ENCODE measurements around the gene CMBL.
A peak's percentile ranks its signal among the peaks of the same experiment; 100 is the strongest.
"Not testable (repeated sequence)": the region's sequence is repeated elsewhere in the genome, so short reads cannot be mapped to it uniquely, and the experiment has no call there.

Gene CMBL

GRCh38 chr5:10323588-10324488 is 16.1 kb upstream of the CMBL start:
- Mint-ChIP-seq H3K9me3 (ENCODE audit: low read depth) (no peaks in the 10 kb centered on the region), H3K36me3 (peaks cover 1% of the 10 kb centered on the region), H3K4me3 (no peak overlapping the region), H3K27me3 (peaks cover 2% of the 10 kb centered on the region), H3K27ac (no peak overlapping the region), H3K4me1 (ENCODE audit: low read depth) (no peaks in the 10 kb centered on the region)

- Mint-ChIP-seq H3K27me3 (peaks cover 2% of the 10 kb centered on the region), H3K36me3 (peaks cover 2% of the 10 kb centered on the region), H3K9me3 (ENCODE audit: low read depth) (no peaks in the 10 kb centered on the region), H3K4me3 (no peak overlapping the region), H3K27ac (no peak overlapping the region), H3K4me1 (ENCODE audit: low read depth) (no peaks in the 10 kb centered on the region)
These were observed 14.2 kb upstream of the CMBL start for GRCh38 chr5:10321882-10322281.

GRCh38 chr5:10320793-10321192 is 13.1 kb upstream of the CMBL start:
- Mint-ChIP-seq H3K27ac (no peak overlapping the region), H3K4me3 (no peak overlapping the region), H3K27me3 (peaks cover 2% of the 10 kb centered on the region), H3K9me3 (ENCODE audit: low read depth) (no peaks in the 10 kb centered on the region), H3K36me3 (peaks cover 2% of the 10 kb centered on the region), H3K4me1 (ENCODE audit: low read depth) (no peaks in the 10 kb centered on the region)

- H3K9me3 Mint-ChIP-seq (ENCODE audit: low read depth) = no peaks in the 10 kb centered on the region
- peaks cover 2% of the 10 kb centered on the region for H3K27me3 Mint-ChIP-seq
- H3K4me3 Mint-ChIP-seq = no peak overlapping the region
- no peaks in the 10 kb centered on the region for H3K4me1 Mint-ChIP-seq (ENCODE audit: low read depth)
- no peak overlapping the region for H3K27ac Mint-ChIP-seq
- H3K36me3 Mint-ChIP-seq = peaks cover 2% of the 10 kb centered on the region
These were observed 11.6 kb upstream of the CMBL start for GRCh38 chr5:10319202-10319851.

GRCh38 chr5:10317825-10318682 is 10.4 kb upstream of the CMBL start:
- H3K36me3 Mint-ChIP-seq = peaks cover 2% of the 10 kb centered on the region
- H3K9me3 Mint-ChIP-seq (ENCODE audit: low read depth) = no peaks in the 10 kb centered on the region
- H3K4me1 Mint-ChIP-seq (ENCODE audit: low read depth) = no peaks in the 10 kb centered on the region
- H3K27ac Mint-ChIP-seq = no peak overlapping the region
- H3K27me3 Mint-ChIP-seq = peaks cover 3% of the 10 kb centered on the region
- H3K4me3 Mint-ChIP-seq = no peak overlapping the region

GRCh38 chr5:10315824-10316509 is 8.3 kb upstream of the CMBL start:
- Mint-ChIP-seq H3K27ac (no peak overlapping the region), H3K4me3 (no peak overlapping the region), H3K36me3 (peaks cover 2% of the 10 kb centered on the region), H3K9me3 (ENCODE audit: low read depth) (no peaks in the 10 kb centered on the region), H3K27me3 (peaks cover 3% of the 10 kb centered on the region), H3K4me1 (ENCODE audit: low read depth) (no peaks in the 10 kb centered on the region)

GRCh38 chr5:10315201-10315600 is 7.5 kb upstream of the CMBL start:
- Mint-ChIP-seq H3K4me1 (ENCODE audit: low read depth) (no peaks in the 10 kb centered on the region), H3K27ac (no peak overlapping the region), H3K4me3 (no peak overlapping the region), H3K36me3 (peaks cover 2% of the 10 kb centered on the region), H3K9me3 (ENCODE audit: low read depth) (no peaks in the 10 kb centered on the region), H3K27me3 (peaks cover 5% of the 10 kb centered on the region)

- Mint-ChIP-seq H3K27me3 (peaks cover 10% of the 10 kb centered on the region), H3K9me3 (ENCODE audit: low read depth) (no peaks in the 10 kb centered on the region), H3K27ac (no peak overlapping the region), H3K4me1 (ENCODE audit: low read depth) (peaks cover 5% of the 10 kb centered on the region), H3K36me3 (peaks cover 2% of the 10 kb centered on the region), H3K4me3 (no peak overlapping the region)
These were observed 4.1 kb upstream of the CMBL start for GRCh38 chr5:10311595-10312425.

- not testable (repeated sequence) for H3K27me3 Mint-ChIP-seq; H3K4me3 Mint-ChIP-seq; H3K4me1 Mint-ChIP-seq (ENCODE audit: low read depth); H3K36me3 Mint-ChIP-seq; H3K27ac Mint-ChIP-seq; H3K9me3 Mint-ChIP-seq (ENCODE audit: low read depth)
These were observed 3.3 kb upstream of the CMBL start for GRCh38 chr5:10310835-10311570.

GRCh38 chr5:10310066-10310779 is 2.5 kb upstream of the CMBL start:
- Mint-ChIP-seq H3K27me3 (peaks cover 10% of the 10 kb centered on the region), H3K36me3 (peaks cover 2% of the 10 kb centered on the region), H3K4me3 (no peak overlapping the region), H3K27ac (no peak overlapping the region), H3K4me1 (ENCODE audit: low read depth) (peaks cover 5% of the 10 kb centered on the region), H3K9me3 (ENCODE audit: low read depth) (no peaks in the 10 kb centered on the region)

- H3K4me1 Mint-ChIP-seq (ENCODE audit: low read depth) = peaks cover 5% of the 10 kb centered on the region
- H3K27me3 Mint-ChIP-seq = peaks cover 10% of the 10 kb centered on the region
- peak overlapping the region; percentile 42 for H3K4me3 Mint-ChIP-seq
- H3K9me3 Mint-ChIP-seq (ENCODE audit: low read depth) = no peaks in the 10 kb centered on the region
- peaks cover 2% of the 10 kb centered on the region for H3K36me3 Mint-ChIP-seq
- no peak overlapping the region for H3K27ac Mint-ChIP-seq
These were observed 1.1 kb upstream of the CMBL start for GRCh38 chr5:10308844-10309243.

- Mint-ChIP-seq H3K27ac (no peak overlapping the region), H3K4me3 (peak overlapping the region; percentile 88), H3K9me3 (ENCODE audit: low read depth) (no peaks in the 10 kb centered on the region), H3K4me1 (ENCODE audit: low read depth) (peaks cover 5% of the 10 kb centered on the region), H3K27me3 (peaks cover 8% of the 10 kb centered on the region), H3K36me3 (peaks cover 2% of the 10 kb centered on the region)
These were observed 896 bp downstream of the CMBL start for GRCh38 chr5:10306806-10307205.

- Mint-ChIP-seq H3K9me3 (ENCODE audit: low read depth) (no peaks in the 10 kb centered on the region), H3K4me1 (ENCODE audit: low read depth) (peaks cover 5% of the 10 kb centered on the region), H3K36me3 (peaks cover 2% of the 10 kb centered on the region), H3K4me3 (peak overlapping the region; percentile 2), H3K27ac (no peak overlapping the region), H3K27me3 (peaks cover 8% of the 10 kb centered on the region)
These were observed 1.6 kb downstream of the CMBL start for GRCh38 chr5:10306114-10306513.

Data from activated naive CD8-positive, alpha-beta T cell (primary cell).